Measurements from ENCODE around the gene SCN10A.

Gene SCN10A

DNA sequence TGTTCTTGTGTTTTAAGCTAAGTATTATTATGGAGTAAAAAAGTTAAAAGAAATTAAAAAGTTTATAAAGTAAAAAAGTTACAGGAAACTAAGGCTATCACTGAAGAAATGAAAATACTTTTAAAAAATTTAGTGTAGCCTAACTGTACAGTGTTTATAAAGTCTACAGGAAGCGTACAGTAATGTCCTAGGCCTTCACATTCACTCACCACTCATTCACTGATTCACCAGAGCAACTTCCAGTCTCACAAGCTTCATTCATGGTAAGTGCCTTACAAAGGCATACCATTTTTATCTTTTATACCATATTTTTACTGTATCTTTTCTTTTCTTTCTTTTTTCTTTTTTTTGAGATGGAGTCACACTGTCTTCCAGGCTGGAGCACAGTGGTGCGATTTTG is 125.8 kb downstream of the SCN10A start:
- Histone ChIP-seq H3K9me3 (ENCODE audit: insufficient read depth, low read depth, low read length) (no peaks in the 10 kb centered on the region), H3K4me1 (ENCODE audit: insufficient read depth, low read length) (no peaks in the 10 kb centered on the region), H3K36me3 (ENCODE audit: insufficient read depth, low read length) (no peaks in the 10 kb centered on the region), H3K4me3 (ENCODE audit: low read length) (no peak overlapping the region), H3K27me3 (ENCODE audit: insufficient read depth, low read length) (no peaks in the 10 kb centered on the region), H3K27ac (ENCODE audit: low read depth, low read length) (no peak overlapping the region), H3K9ac (ENCODE audit: low read depth, low read length) (no peak overlapping the region)
- 93% methylated on average over 2 of the region's 2 CpGs for WGBS

DNA sequence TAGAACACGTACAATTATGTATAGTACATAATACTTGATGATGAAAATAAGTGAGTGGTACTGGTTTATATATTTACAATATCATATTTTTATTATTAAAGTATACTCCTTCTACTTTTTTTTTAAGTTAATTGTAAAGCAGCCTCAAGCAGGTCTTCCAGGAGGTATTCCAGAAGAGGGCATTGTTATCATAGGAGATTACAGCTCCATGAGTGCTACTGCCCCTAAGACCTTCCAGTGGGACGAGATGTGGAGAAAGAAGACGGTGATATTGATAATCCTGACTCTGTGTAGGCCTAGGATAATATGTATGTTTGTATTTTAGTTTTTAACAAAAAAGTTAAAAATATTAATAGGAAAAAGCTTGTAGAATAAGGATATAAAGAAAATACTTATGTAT is 126.2 kb downstream of the SCN10A start:
- Histone ChIP-seq H3K36me3 (ENCODE audit: insufficient read depth, low read length) (no peaks in the 10 kb centered on the region), H3K9me3 (ENCODE audit: insufficient read depth, low read depth, low read length) (no peaks in the 10 kb centered on the region), H3K4me1 (ENCODE audit: insufficient read depth, low read length) (no peaks in the 10 kb centered on the region), H3K27me3 (ENCODE audit: insufficient read depth, low read length) (no peaks in the 10 kb centered on the region), H3K9ac (ENCODE audit: low read depth, low read length) (no peak overlapping the region), H3K27ac (ENCODE audit: low read depth, low read length) (no peak overlapping the region), H3K4me3 (ENCODE audit: low read length) (no peak overlapping the region)
- WGBS: 88% methylated on average over 2 of the region's 3 CpGs

- no peak overlapping the region for H3K9ac ChIP-seq (ENCODE audit: low read depth, low read length)
- no peak overlapping the region for H3K4me3 ChIP-seq (ENCODE audit: low read length)
- H3K27ac ChIP-seq (ENCODE audit: low read depth, low read length): no peak overlapping the region
- no peaks in the 10 kb centered on the region for H3K36me3 ChIP-seq (ENCODE audit: insufficient read depth, low read length)
- no peaks in the 10 kb centered on the region for H3K27me3 ChIP-seq (ENCODE audit: insufficient read depth, low read length)
- H3K9me3 ChIP-seq (ENCODE audit: insufficient read depth, low read depth, low read length): no peaks in the 10 kb centered on the region
- 95% methylated on average over 4 of the region's 4 CpGs for WGBS
- H3K4me1 ChIP-seq (ENCODE audit: insufficient read depth, low read length): no peaks in the 10 kb centered on the region
These were observed 126.7 kb downstream of the SCN10A start for GRCh38 chr3:38689346-38689745.

- Histone ChIP-seq H3K27me3 (ENCODE audit: insufficient read depth, low read length) (no peaks in the 10 kb centered on the region), H3K27ac (ENCODE audit: low read depth, low read length) (no peak overlapping the region), H3K9ac (ENCODE audit: low read depth, low read length) (no peak overlapping the region), H3K4me3 (ENCODE audit: low read length) (no peak overlapping the region), H3K9me3 (ENCODE audit: insufficient read depth, low read depth, low read length) (no peaks in the 10 kb centered on the region), H3K36me3 (ENCODE audit: insufficient read depth, low read length) (no peaks in the 10 kb centered on the region), H3K4me1 (ENCODE audit: insufficient read depth, low read length) (no peaks in the 10 kb centered on the region)
- 95% methylated on average over 2 of the region's 2 CpGs for WGBS
These were observed 128.7 kb downstream of the SCN10A start for GRCh38 chr3:38687321-38687720.

DNA sequence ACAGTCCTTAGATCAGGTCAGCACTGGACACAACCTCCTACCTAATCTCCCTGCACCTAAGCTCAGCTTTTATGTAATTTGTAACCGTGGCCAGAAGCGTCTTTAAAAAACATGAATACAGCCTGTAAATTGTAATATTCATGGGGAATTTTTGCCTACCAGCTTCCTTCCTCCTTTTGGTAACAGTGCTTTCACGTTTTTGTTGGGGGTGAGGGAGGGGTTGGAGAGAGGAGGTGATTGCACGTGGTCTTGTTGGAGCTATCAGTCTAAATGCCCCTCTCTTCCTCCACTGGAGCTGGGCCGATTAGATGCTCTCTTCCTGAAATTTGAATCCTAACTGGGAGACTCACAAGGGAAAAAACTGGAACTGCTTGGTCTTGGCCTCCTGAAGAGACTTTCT is 131.5 kb downstream of the SCN10A start:
- H3K36me3 ChIP-seq (ENCODE audit: insufficient read depth, low read length): no peaks in the 10 kb centered on the region
- no peak overlapping the region for H3K27ac ChIP-seq (ENCODE audit: low read depth, low read length)
- no peak overlapping the region for H3K9ac ChIP-seq (ENCODE audit: low read depth, low read length)
- H3K27me3 ChIP-seq (ENCODE audit: insufficient read depth, low read length): no peaks in the 10 kb centered on the region
- H3K4me3 ChIP-seq (ENCODE audit: low read length): no peak overlapping the region
- 88% methylated on average over 4 of the region's 5 CpGs for WGBS
- H3K4me1 ChIP-seq (ENCODE audit: insufficient read depth, low read length): no peaks in the 10 kb centered on the region
- H3K9me3 ChIP-seq (ENCODE audit: insufficient read depth, low read depth, low read length): no peaks in the 10 kb centered on the region

DNA sequence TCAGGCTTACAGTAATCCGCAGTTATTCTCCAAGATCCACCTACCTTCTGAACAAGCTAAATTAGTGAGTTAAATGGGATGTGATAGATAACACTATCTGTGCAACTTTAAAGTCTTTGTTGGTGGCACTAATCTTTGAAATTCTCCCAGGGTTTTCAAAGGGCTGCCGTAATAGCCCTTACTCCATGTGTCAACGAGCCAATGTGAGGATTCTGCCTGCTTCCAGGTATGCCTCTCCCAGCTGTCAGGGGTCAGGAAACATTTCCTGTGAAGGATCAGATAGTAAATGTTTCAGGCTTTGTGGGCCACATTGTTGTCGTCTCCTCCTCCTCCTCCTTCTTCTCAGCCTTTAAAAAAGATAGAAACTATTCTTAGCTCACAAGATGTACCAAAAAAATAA is 146.3 kb downstream of the SCN10A start:
- WGBS: 53% methylated on average over 3 of the region's 4 CpGs
- no peaks in the 10 kb centered on the region for H3K36me3 ChIP-seq (ENCODE audit: insufficient read depth, low read length)

GRCh38 chr3:38662544-38662943 is 153.5 kb downstream of the SCN10A start:
- no peak overlapping the region for H3K9ac ChIP-seq (ENCODE audit: low read depth, low read length)
- H3K4me1 ChIP-seq (ENCODE audit: insufficient read depth, low read length): peaks cover 7% of the 10 kb centered on the region
- H3K4me3 ChIP-seq (ENCODE audit: low read length): no peak overlapping the region
- WGBS: 28% methylated on average over 4 of the region's 4 CpGs
- H3K27me3 ChIP-seq (ENCODE audit: insufficient read depth, low read length): no peaks in the 10 kb centered on the region
- no peak overlapping the region for H3K27ac ChIP-seq (ENCODE audit: low read depth, low read length)
- peaks cover 11% of the 10 kb centered on the region; the same call in 1 of the 2 replicates for H3K9me3 ChIP-seq (ENCODE audit: insufficient read depth, low read depth, low read length)
- H3K36me3 ChIP-seq (ENCODE audit: insufficient read depth, low read length): no peaks in the 10 kb centered on the region

More for the DNA sequence above, 146.3 kb downstream of the SCN10A start:
- no peaks in the 10 kb centered on the region for H3K27me3 ChIP-seq (ENCODE audit: insufficient read depth, low read length)
- no peak overlapping the region for H3K4me3 ChIP-seq (ENCODE audit: low read length)
- H3K27ac ChIP-seq (ENCODE audit: low read depth, low read length): no peak overlapping the region
- no peaks in the 10 kb centered on the region for H3K4me1 ChIP-seq (ENCODE audit: insufficient read depth, low read length)
- H3K9ac ChIP-seq (ENCODE audit: low read depth, low read length): no peak overlapping the region
- H3K9me3 ChIP-seq (ENCODE audit: insufficient read depth, low read depth, low read length): no peaks in the 10 kb centered on the region

DNA sequence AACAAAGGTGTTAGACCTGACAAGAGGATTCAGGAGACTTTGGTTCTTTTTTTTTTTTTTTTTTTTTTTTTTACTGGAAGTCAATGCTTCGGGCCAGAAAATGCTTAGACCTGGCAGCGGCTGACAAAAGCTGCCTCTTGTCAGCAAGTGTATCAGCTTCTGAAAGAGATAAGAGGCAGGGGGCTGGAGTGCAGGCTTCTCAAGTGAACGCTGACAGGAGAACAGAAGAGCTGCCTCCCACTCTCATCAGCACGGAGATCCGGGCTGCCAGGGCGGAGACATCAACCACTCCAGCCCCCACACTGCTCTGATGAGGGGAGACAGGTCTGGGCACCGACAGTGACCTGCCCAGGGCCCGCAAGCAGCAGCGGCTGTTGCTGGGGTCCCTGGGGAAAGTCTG is 157.2 kb downstream of the SCN10A start:
- Histone ChIP-seq H3K9me3 (ENCODE audit: insufficient read depth, low read depth, low read length) (peaks cover 11% of the 10 kb centered on the region; the same call in 1 of the 2 replicates), H3K4me3 (ENCODE audit: low read length) (no peak overlapping the region)
- WGBS: 35% methylated on average over 9 of the region's 9 CpGs

GRCh38 chr3:38657369-38657768 is 158.6 kb downstream of the SCN10A start:
- H3K4me3 ChIP-seq (ENCODE audit: low read length): no peak overlapping the region
- H3K36me3 ChIP-seq (ENCODE audit: insufficient read depth, low read length): no peaks in the 10 kb centered on the region
- H3K9ac ChIP-seq (ENCODE audit: low read depth, low read length): no peak overlapping the region
- H3K27ac ChIP-seq (ENCODE audit: low read depth, low read length): no peak overlapping the region
- peaks cover 9% of the 10 kb centered on the region for H3K27me3 ChIP-seq (ENCODE audit: insufficient read depth, low read length)
- WGBS: 69% methylated on average over 5 of the region's 5 CpGs
- peaks cover 7% of the 10 kb centered on the region for H3K4me1 ChIP-seq (ENCODE audit: insufficient read depth, low read length)
- peaks cover 6% of the 10 kb centered on the region; the same call in 1 of the 2 replicates for H3K9me3 ChIP-seq (ENCODE audit: insufficient read depth, low read depth, low read length)

More for the DNA sequence above, 157.2 kb downstream of the SCN10A start:
- H3K27ac ChIP-seq (ENCODE audit: low read depth, low read length): no peak overlapping the region
- H3K27me3 ChIP-seq (ENCODE audit: insufficient read depth, low read length): 0 out of 2 replicates have a peak, but pooled peaks cover under 1% of the 10 kb centered on the region
- peaks cover 7% of the 10 kb centered on the region for H3K4me1 ChIP-seq (ENCODE audit: insufficient read depth, low read length)
- no peaks in the 10 kb centered on the region for H3K36me3 ChIP-seq (ENCODE audit: insufficient read depth, low read length)
- no peak overlapping the region for H3K9ac ChIP-seq (ENCODE audit: low read depth, low read length)

DNA sequence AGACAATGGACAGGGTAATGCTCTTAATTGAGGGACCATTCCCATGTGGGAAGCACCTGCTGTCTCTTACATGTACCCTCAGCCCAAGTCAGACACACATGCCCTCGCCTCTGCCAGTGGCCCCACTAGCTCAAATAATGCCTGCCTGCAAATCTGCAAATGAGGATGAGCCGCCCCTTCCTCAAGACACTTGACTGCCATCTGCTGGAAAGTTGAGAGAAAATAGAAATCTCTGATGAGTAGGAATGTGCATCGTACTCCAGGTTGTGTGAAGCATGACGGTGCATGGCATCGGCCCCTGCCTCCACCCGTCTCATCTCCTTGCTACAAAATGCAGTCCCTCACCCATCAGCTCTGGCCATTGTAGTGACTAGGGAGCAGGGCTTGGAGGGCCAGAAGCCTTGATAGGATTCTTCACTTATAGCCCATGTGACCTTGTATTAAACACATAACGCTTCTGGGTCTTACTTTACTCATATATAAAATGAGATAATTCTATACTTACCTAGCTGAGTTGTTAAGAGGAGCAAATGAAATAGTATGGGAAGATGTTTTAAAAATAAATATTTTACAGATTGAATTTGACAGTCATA is 160.2 kb downstream of the SCN10A start:
- Histone ChIP-seq H3K9me3 (ENCODE audit: insufficient read depth, low read depth, low read length) (no peaks in the 10 kb centered on the region), H3K27me3 (ENCODE audit: insufficient read depth, low read length) (peaks cover 24% of the 10 kb centered on the region), H3K27ac (ENCODE audit: low read depth, low read length) (no peak overlapping the region), H3K4me1 (ENCODE audit: insufficient read depth, low read length) (peaks cover 7% of the 10 kb centered on the region), H3K36me3 (ENCODE audit: insufficient read depth, low read length) (no peaks in the 10 kb centered on the region), H3K4me3 (ENCODE audit: low read length) (no peak overlapping the region), H3K9ac (ENCODE audit: low read depth, low read length) (no peak overlapping the region)
- 12% methylated on average over 6 of the region's 7 CpGs for WGBS

GRCh38 chr3:38653685-38654537 is 162.1 kb downstream of the SCN10A start:
- H3K36me3 ChIP-seq (ENCODE audit: insufficient read depth, low read length): no peaks in the 10 kb centered on the region
- peaks cover 7% of the 10 kb centered on the region for H3K4me1 ChIP-seq (ENCODE audit: insufficient read depth, low read length)
- WGBS: 93% methylated on average over 7 of the region's 7 CpGs
- no peak overlapping the region for H3K27ac ChIP-seq (ENCODE audit: low read depth, low read length)
- H3K9me3 ChIP-seq (ENCODE audit: insufficient read depth, low read depth, low read length): no peaks in the 10 kb centered on the region
- no peak overlapping the region for H3K4me3 ChIP-seq (ENCODE audit: low read length)
- no peak overlapping the region for H3K9ac ChIP-seq (ENCODE audit: low read depth, low read length)
- H3K27me3 ChIP-seq (ENCODE audit: insufficient read depth, low read length): peaks cover 40% of the 10 kb centered on the region
